WTC11 (cell line): ENCODE results near the gene BDH1. TPM values are rescaled to one million over a fixed set of nuclear protein-coding genes. Genes with fewer than 3 reads are reported as not detected.

Experiments used
- ATAC-seq: fragments of 200-7000 bp; cut with Tn5 transposase; 2 replicates; pipeline ENCODE4 v1.10.0; 2021; ENCODE audit warnings: mild to moderate bottlenecking, moderate library complexity
- CTCF ChIA-PET: fragments of 300-600 bp; sonication (Branson Sonifier 250); formaldehyde crosslinking; loops from one replicate; lab custom pipeline; 2021; ENCODE audit warnings: antibody characterized with exemption; lab: Charles Lee
- POLR2A ChIA-PET: fragments of 350-600 bp; sonication (Branson Sonifier 250); formaldehyde crosslinking; loops from one replicate; lab custom pipeline; 2021; ENCODE audit warnings: antibody characterized with exemption; lab: Charles Lee
- DNase-seq: peaks from one replicate; pipeline ENCODE4 v3.0.0; 2021; ENCODE audit warnings: low spot score
- H3K27ac Mint-ChIP-seq: 2 replicates; pipeline ENCODE4 v1.8.0; 2021; ENCODE audit warnings: mixed read lengths
- H3K27me3 Mint-ChIP-seq: 2 replicates; pipeline ENCODE4 v1.8.0; 2021; ENCODE audit warnings: low read depth, mild to moderate bottlenecking, moderate library complexity, mixed read lengths
- H3K36me3 Mint-ChIP-seq: 2 replicates; pipeline ENCODE4 v1.8.0; 2021; ENCODE audit warnings: mixed read lengths
- H3K4me1 Mint-ChIP-seq: 2 replicates; pipeline ENCODE4 v1.8.0; 2022; ENCODE audit warnings: mixed read lengths
- H3K4me3 Mint-ChIP-seq: 2 replicates; pipeline ENCODE4 v1.8.0; 2021; ENCODE audit warnings: mild to moderate bottlenecking, moderate library complexity, mixed read lengths
- H3K9me3 Mint-ChIP-seq: 2 replicates; pipeline ENCODE4 v1.8.0; 2021; ENCODE audit warnings: mixed read lengths
- CBFB ChIP-seq: sonication (generic); formaldehyde crosslinking; IDR thresholded peaks from 2 replicates; pipeline ENCODE4 v1.8.1; 2022; ENCODE audit warnings: mild to moderate bottlenecking, low read depth, missing genetic modification reagents
- ELF4 ChIP-seq: sonication (generic); formaldehyde crosslinking; IDR thresholded peaks from 2 replicates; pipeline ENCODE4 v1.8.1; 2022; ENCODE audit warnings: low read depth, mild to moderate bottlenecking, moderate library complexity, missing genetic modification reagents
- HMGA2 ChIP-seq: fragments of 250-450 bp; sonication (Bioruptor Pico); IDR thresholded peaks from 2 replicates; pipeline ENCODE4 v1.4.0; 2021; ENCODE audit warnings: mild to moderate bottlenecking, moderate library complexity
- NFATC4 ChIP-seq: fragments of 250-450 bp; sonication (Bioruptor Pico); IDR thresholded peaks from 2 replicates; pipeline ENCODE4 v1.9.0; 2021; ENCODE audit warnings: mild to moderate bottlenecking
- NFYB ChIP-seq: sonication (generic); formaldehyde crosslinking; conservative IDR thresholded peaks from 2 replicates; pipeline ENCODE4 v1.8.0; 2022; ENCODE audit warnings: low read depth, missing genetic modification reagents
- RORB ChIP-seq: fragments of 250-450 bp; sonication (Bioruptor Pico); IDR thresholded peaks from 2 replicates; pipeline ENCODE4 v1.9.0; 2021; ENCODE audit warnings: mild to moderate bottlenecking
- TCF7 ChIP-seq: sonication (generic); formaldehyde crosslinking; IDR thresholded peaks from 2 replicates; pipeline ENCODE4 v1.8.0; 2022; ENCODE audit warnings: mild to moderate bottlenecking, low read depth, missing genetic modification reagents, moderate library complexity
- ZNF263 ChIP-seq: sonication (generic); formaldehyde crosslinking; IDR thresholded peaks from 2 replicates; pipeline ENCODE4 v1.8.1; 2022; ENCODE audit warnings: low read depth, mild to moderate bottlenecking, moderate library complexity, missing genetic modification reagents
- ZNF416 ChIP-seq: fragments of 250-450 bp; sonication (Bioruptor Pico); IDR thresholded peaks from 2 replicates; pipeline ENCODE4 v1.9.0; 2021; ENCODE audit warnings: mild to moderate bottlenecking, inconsistent platforms
- total RNA-seq: library from RNA; stranded (reverse); gene quantifications from 3 replicates; pipeline ENCODE4 v1.2.3, GENCODE V29; 2021
- TF ChIP-seq, protein P1 (sequence below): sonication (generic); formaldehyde crosslinking; IDR thresholded peaks from 2 replicates; pipeline ENCODE4 v1.8.1; 2023; ENCODE audit warnings: mild to moderate bottlenecking, missing genetic modification reagents
- TF ChIP-seq, protein P2 (sequence below): sonication (generic); formaldehyde crosslinking; IDR thresholded peaks from 2 replicates; pipeline ENCODE4 v1.8.0; 2022; ENCODE audit warnings: mild to moderate bottlenecking, missing genetic modification reagents
- TF ChIP-seq, protein P3 (sequence below): sonication (generic); formaldehyde crosslinking; IDR thresholded peaks from 2 replicates; pipeline ENCODE4 v1.8.1; 2022; ENCODE audit warnings: mild to moderate bottlenecking, moderate library complexity, missing genetic modification reagents
- TF ChIP-seq, protein P4 (sequence below): sonication (generic); formaldehyde crosslinking; conservative IDR thresholded peaks from 2 replicates; pipeline ENCODE4 v1.8.1; 2023; ENCODE audit warnings: mild to moderate bottlenecking, low read depth, missing genetic modification reagents, moderate library complexity
- TF ChIP-seq, protein P5 (sequence below): sonication (generic); formaldehyde crosslinking; IDR thresholded peaks from 2 replicates; pipeline ENCODE4 v1.8.1; 2022; ENCODE audit warnings: missing genetic modification reagents, borderline replicate concordance
- TF ChIP-seq, protein P6 (sequence below): sonication (generic); formaldehyde crosslinking; IDR thresholded peaks from 2 replicates; pipeline ENCODE4 v1.8.0; 2022; ENCODE audit warnings: missing genetic modification reagents
- TF ChIP-seq, protein P7 (sequence below): fragments of 200-600 bp; IDR thresholded peaks from 2 replicates; pipeline ENCODE4 v1.8.0; 2022; ENCODE audit warnings: antibody characterized with exemption

The BDH1 gene
- total RNA-seq, 1 experiment from 2014 or later, result 26.8 TPM

DNA sequence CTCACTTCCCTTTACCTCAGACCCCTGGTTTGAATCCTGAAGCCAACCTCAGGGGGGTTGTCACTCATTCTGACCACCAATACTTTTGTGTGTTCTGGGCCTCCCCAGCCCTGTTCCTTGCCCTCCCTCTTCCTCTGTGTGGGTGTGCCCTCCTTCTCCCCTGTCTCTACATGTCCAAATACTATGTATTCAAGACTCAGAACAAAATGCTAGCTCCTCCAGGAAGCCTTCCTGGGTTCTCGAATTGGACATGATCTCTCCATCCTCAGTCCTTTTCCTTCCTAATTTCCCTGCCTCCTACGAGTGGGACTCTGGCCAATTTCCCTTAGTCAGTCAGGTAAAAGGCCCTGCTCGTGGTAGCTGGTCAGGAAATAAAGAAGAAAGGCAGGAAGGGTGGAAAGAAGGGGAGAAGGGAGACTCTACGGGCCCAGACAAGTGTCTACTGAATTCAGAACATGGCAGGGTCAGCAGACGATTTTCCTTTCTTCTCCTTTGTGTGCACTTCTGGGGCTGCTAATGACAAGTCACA is 79.7 kb downstream of the BDH1 start (continued):
- TF ChIP-seq, protein P1, sequence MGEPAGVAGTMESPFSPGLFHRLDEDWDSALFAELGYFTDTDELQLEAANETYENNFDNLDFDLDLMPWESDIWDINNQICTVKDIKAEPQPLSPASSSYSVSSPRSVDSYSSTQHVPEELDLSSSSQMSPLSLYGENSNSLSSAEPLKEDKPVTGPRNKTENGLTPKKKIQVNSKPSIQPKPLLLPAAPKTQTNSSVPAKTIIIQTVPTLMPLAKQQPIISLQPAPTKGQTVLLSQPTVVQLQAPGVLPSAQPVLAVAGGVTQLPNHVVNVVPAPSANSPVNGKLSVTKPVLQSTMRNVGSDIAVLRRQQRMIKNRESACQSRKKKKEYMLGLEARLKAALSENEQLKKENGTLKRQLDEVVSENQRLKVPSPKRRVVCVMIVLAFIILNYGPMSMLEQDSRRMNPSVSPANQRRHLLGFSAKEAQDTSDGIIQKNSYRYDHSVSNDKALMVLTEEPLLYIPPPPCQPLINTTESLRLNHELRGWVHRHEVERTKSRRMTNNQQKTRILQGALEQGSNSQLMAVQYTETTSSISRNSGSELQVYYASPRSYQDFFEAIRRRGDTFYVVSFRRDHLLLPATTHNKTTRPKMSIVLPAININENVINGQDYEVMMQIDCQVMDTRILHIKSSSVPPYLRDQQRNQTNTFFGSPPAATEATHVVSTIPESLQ (CRISPR knock-in tag), result no peak
- TF ChIP-seq, protein P2, sequence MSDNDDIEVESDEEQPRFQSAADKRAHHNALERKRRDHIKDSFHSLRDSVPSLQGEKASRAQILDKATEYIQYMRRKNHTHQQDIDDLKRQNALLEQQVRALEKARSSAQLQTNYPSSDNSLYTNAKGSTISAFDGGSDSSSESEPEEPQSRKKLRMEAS (CRISPR knock-in tag), result no peak
- TF ChIP-seq NFYB (CRISPR knock-in tag) (no peak), ZNF416 (CRISPR knock-in tag) (no peak), TCF7 (CRISPR knock-in tag) (no peak)
- TF ChIP-seq, protein P3, sequence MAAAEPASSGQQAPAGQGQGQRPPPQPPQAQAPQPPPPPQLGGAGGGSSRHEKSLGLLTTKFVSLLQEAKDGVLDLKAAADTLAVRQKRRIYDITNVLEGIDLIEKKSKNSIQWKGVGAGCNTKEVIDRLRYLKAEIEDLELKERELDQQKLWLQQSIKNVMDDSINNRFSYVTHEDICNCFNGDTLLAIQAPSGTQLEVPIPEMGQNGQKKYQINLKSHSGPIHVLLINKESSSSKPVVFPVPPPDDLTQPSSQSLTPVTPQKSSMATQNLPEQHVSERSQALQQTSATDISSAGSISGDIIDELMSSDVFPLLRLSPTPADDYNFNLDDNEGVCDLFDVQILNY (CRISPR knock-in tag), result no peak

DNA sequence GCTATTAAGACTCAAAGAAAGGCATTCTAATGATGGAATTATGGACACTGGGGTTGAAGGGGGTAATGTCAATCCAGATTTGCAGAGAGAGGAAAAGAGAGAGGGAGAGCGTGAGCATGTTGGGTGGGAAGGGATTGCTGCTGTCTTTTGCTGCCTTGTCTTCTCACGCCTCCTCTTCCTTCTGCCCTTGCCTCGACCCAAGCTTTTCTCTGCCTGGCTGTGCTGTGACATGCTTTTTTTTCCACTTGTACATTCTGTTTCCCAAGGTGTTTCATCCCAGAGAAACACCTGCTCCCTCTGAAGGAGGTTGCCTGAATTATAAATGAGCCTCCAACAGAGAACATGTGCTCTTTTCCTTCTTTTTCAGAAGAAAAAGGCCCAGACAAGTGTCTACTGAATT is 80.3 kb downstream of the BDH1 start:
- TF ChIP-seq, protein P4, sequence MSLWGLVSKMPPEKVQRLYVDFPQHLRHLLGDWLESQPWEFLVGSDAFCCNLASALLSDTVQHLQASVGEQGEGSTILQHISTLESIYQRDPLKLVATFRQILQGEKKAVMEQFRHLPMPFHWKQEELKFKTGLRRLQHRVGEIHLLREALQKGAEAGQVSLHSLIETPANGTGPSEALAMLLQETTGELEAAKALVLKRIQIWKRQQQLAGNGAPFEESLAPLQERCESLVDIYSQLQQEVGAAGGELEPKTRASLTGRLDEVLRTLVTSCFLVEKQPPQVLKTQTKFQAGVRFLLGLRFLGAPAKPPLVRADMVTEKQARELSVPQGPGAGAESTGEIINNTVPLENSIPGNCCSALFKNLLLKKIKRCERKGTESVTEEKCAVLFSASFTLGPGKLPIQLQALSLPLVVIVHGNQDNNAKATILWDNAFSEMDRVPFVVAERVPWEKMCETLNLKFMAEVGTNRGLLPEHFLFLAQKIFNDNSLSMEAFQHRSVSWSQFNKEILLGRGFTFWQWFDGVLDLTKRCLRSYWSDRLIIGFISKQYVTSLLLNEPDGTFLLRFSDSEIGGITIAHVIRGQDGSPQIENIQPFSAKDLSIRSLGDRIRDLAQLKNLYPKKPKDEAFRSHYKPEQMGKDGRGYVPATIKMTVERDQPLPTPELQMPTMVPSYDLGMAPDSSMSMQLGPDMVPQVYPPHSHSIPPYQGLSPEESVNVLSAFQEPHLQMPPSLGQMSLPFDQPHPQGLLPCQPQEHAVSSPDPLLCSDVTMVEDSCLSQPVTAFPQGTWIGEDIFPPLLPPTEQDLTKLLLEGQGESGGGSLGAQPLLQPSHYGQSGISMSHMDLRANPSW (CRISPR knock-in tag), result no peak
- TF ChIP-seq, protein P5, sequence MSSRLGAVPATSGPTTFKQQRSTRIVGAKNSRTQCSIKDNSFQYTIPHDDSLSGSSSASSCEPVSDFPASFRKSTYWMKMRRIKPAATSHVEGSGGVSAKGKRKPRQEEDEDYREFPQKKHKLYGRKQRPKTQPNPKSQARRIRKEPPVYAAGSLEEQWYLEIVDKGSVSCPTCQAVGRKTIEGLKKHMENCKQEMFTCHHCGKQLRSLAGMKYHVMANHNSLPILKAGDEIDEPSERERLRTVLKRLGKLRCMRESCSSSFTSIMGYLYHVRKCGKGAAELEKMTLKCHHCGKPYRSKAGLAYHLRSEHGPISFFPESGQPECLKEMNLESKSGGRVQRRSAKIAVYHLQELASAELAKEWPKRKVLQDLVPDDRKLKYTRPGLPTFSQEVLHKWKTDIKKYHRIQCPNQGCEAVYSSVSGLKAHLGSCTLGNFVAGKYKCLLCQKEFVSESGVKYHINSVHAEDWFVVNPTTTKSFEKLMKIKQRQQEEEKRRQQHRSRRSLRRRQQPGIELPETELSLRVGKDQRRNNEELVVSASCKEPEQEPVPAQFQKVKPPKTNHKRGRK (CRISPR knock-in tag), result no peak
- TF ChIP-seq NFATC4 (CRISPR knock-in tag), result no peak
- TF ChIP-seq ZNF263 (CRISPR knock-in tag), result no peak
- TF ChIP-seq RORB, result no peak
- no peak for TF ChIP-seq HMGA2
- no peak for TF ChIP-seq CBFB
- ChIA-PET POLR2A (no interaction called here), CTCF (no interaction called here)
- peaks cover 24% of the 10 kb centered on the region for H3K4me1 Mint-ChIP-seq
- no peaks in the 10 kb centered on the region for H3K36me3 Mint-ChIP-seq
- no peak for ATAC-seq
- no peak overlapping the region for H3K27ac Mint-ChIP-seq
- peaks cover 11% of the 10 kb centered on the region for H3K9me3 Mint-ChIP-seq
- H3K27me3 Mint-ChIP-seq, result no peaks in the 10 kb centered on the region; the same call in 1 of the 2 replicates
- DNase-seq, result no peak
- H3K4me3 Mint-ChIP-seq, result no peak overlapping the region

DNA sequence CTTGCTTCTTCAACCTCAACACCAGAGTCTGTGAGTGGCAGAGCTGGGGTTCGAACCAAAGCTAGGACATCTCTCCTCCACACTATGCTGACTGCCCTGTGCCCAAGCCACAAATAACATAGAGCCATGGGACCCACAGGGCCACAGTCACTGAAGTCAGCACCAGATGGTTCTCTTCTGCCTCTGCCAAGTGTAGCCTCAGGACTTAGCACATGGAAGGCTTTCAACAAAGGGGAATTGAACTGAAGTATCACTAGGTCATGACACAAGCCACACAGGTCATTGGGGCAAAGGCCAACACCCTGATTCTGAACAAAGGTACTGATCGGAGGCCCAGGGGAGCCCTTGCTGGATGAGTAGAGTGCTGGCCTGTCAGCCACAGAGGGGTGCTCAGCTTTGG is 83.6 kb downstream of the BDH1 start:
- no peak for DNase-seq
- ChIA-PET CTCF (interaction anchor here (1.0 to 1.2 kb wide), 2 partner anchors 14 to 15 kb away, joined by 3 read pairs; no protein-coding TSS in a partner anchor), POLR2A (interaction anchor here (0.6 kb wide), 1 partner anchor 47 kb away, joined by 4 read pairs; no protein-coding TSS in a partner anchor)
- no peak overlapping the region for H3K4me3 Mint-ChIP-seq
- 0 out of 2 replicates have a peak overlapping the region, but pooled peaks have one; percentile 21 for H3K27ac Mint-ChIP-seq
- no peak for ATAC-seq
- H3K4me1 Mint-ChIP-seq, result peaks cover 39% of the 10 kb centered on the region
- no peaks in the 10 kb centered on the region for H3K36me3 Mint-ChIP-seq
- no peaks in the 10 kb centered on the region; the same call in 1 of the 2 replicates for H3K27me3 Mint-ChIP-seq
- H3K9me3 Mint-ChIP-seq, result 0 out of 2 replicates have a peak, but pooled peaks cover 3% of the 10 kb centered on the region
- TF ChIP-seq, protein P6, sequence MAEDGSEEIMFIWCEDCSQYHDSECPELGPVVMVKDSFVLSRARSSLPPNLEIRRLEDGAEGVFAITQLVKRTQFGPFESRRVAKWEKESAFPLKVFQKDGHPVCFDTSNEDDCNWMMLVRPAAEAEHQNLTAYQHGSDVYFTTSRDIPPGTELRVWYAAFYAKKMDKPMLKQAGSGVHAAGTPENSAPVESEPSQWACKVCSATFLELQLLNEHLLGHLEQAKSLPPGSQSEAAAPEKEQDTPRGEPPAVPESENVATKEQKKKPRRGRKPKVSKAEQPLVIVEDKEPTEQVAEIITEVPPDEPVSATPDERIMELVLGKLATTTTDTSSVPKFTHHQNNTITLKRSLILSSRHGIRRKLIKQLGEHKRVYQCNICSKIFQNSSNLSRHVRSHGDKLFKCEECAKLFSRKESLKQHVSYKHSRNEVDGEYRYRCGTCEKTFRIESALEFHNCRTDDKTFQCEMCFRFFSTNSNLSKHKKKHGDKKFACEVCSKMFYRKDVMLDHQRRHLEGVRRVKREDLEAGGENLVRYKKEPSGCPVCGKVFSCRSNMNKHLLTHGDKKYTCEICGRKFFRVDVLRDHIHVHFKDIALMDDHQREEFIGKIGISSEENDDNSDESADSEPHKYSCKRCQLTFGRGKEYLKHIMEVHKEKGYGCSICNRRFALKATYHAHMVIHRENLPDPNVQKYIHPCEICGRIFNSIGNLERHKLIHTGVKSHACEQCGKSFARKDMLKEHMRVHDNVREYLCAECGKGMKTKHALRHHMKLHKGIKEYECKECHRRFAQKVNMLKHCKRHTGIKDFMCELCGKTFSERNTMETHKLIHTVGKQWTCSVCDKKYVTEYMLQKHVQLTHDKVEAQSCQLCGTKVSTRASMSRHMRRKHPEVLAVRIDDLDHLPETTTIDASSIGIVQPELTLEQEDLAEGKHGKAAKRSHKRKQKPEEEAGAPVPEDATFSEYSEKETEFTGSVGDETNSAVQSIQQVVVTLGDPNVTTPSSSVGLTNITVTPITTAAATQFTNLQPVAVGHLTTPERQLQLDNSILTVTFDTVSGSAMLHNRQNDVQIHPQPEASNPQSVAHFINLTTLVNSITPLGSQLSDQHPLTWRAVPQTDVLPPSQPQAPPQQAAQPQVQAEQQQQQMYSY (CRISPR knock-in tag), result no peak
- TF ChIP-seq CBFB, result no peak
- no peak for TF ChIP-seq ELF4 (CRISPR knock-in tag)
- TF ChIP-seq, protein P7, sequence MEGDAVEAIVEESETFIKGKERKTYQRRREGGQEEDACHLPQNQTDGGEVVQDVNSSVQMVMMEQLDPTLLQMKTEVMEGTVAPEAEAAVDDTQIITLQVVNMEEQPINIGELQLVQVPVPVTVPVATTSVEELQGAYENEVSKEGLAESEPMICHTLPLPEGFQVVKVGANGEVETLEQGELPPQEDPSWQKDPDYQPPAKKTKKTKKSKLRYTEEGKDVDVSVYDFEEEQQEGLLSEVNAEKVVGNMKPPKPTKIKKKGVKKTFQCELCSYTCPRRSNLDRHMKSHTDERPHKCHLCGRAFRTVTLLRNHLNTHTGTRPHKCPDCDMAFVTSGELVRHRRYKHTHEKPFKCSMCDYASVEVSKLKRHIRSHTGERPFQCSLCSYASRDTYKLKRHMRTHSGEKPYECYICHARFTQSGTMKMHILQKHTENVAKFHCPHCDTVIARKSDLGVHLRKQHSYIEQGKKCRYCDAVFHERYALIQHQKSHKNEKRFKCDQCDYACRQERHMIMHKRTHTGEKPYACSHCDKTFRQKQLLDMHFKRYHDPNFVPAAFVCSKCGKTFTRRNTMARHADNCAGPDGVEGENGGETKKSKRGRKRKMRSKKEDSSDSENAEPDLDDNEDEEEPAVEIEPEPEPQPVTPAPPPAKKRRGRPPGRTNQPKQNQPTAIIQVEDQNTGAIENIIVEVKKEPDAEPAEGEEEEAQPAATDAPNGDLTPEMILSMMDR, result no peak
